ENCODE data around the gene CD6. TPM values are rescaled to one million over a fixed set of nuclear protein-coding genes. Genes with fewer than 3 reads are reported as not detected.

The CD6 gene
- polyA plus RNA-seq, 1 donor (not counting 4 experiments of a cell fraction or from before 2014, with no cell fraction given), result 0.03 TPM

GRCh38 chr11:60945295-60945667, 26.2 kb upstream of the CD6 start:
- Histone ChIP-seq H4K20me1 (ENCODE audit: control insufficient read depth, extremely low read depth, insufficient read depth, low read length) (no peaks in the 10 kb centered on the region), H3K27ac (ENCODE audit: control insufficient read depth, insufficient read depth, low read length) (no peak overlapping the region), H3K4me3 (ENCODE audit: control insufficient read depth in 2 of 3, extremely low read depth in 1 of 3, insufficient read depth in 2 of 3, low read depth in 1 of 3, low read length in 3 of 3) (no peak overlapping the region), H3K9ac (ENCODE audit: control insufficient read depth, extremely low read depth, insufficient read depth, low read length) (no peak overlapping the region), H3K36me3 (ENCODE audit: control insufficient read depth in 2 of 2, extremely low read depth in 1 of 2, insufficient read depth in 2 of 2, low read length in 2 of 2) (no peaks in the 10 kb centered on the region), H3K79me2 (ENCODE audit: control insufficient read depth, insufficient read depth, low read length) (no peaks in the 10 kb centered on the region), H3K9me1 (ENCODE audit: control insufficient read depth, extremely low read depth, insufficient read depth, low read length) (no peaks in the 10 kb centered on the region), H2AFZ (ENCODE audit: control insufficient read depth, low read length) (no peak overlapping the region), H3K4me2 (ENCODE audit: control insufficient read depth, extremely low read depth, insufficient read depth, low read depth, low read length) (no peak overlapping the region), H3K27me3 (ENCODE audit: control insufficient read depth, extremely low read depth, insufficient read depth, low read length) (no peaks in the 10 kb centered on the region), H3K9me3 (ENCODE audit: control insufficient read depth, low read depth, low read length) (no peaks in the 10 kb centered on the region), H3K4me1 (ENCODE audit: control insufficient read depth, extremely low read depth, insufficient read depth, low read length) (peaks cover 18% of the 10 kb centered on the region)
- dilution Hi-C loops (cut with MboI; ENCODE audit: extremely low pct_ligation_motif_present, low sequenced_read_pairs), result no loop called here
- FAIRE-seq, result no peak
- TF ChIP-seq EZH2 (IDR thresholded peaks at IDR 0.05; ENCODE audit: low read length) (no peak), CTCF (optimal IDR thresholded peaks at IDR 0.05 in 1 of 3, IDR thresholded peaks at IDR 0.05 in 1 of 3, conservative IDR thresholded peaks at IDR 0.05 in 1 of 3; ENCODE audit: extremely low read depth in 1 of 3, insufficient read depth in 2 of 3, low read length in 3 of 3) (no peak)
- no peak for DNase-seq (ENCODE audit: low read depth, low spot score)

- FAIRE-seq (no peak), DNase-seq (ENCODE audit: low read depth, low spot score) (no peak)
- Histone ChIP-seq H3K79me2 (ENCODE audit: control insufficient read depth, insufficient read depth, low read length) (no peaks in the 10 kb centered on the region), H3K4me1 (ENCODE audit: control insufficient read depth, extremely low read depth, insufficient read depth, low read length) (peaks cover 20% of the 10 kb centered on the region), H3K27me3 (ENCODE audit: control insufficient read depth, extremely low read depth, insufficient read depth, low read length) (peaks cover 4% of the 10 kb centered on the region), H3K9ac (ENCODE audit: control insufficient read depth, extremely low read depth, insufficient read depth, low read length) (no peak overlapping the region), H3K4me2 (ENCODE audit: control insufficient read depth, extremely low read depth, insufficient read depth, low read depth, low read length) (no peak overlapping the region), H3K9me3 (ENCODE audit: control insufficient read depth, low read depth, low read length) (no peaks in the 10 kb centered on the region), H3K4me3 (ENCODE audit: control insufficient read depth in 2 of 3, extremely low read depth in 1 of 3, insufficient read depth in 2 of 3, low read depth in 1 of 3, low read length in 3 of 3) (no peak overlapping the region), H3K27ac (ENCODE audit: control insufficient read depth, insufficient read depth, low read length) (no peak overlapping the region), H3K9me1 (ENCODE audit: control insufficient read depth, extremely low read depth, insufficient read depth, low read length) (no peaks in the 10 kb centered on the region), H2AFZ (ENCODE audit: control insufficient read depth, low read length) (no peak overlapping the region), H4K20me1 (ENCODE audit: control insufficient read depth, extremely low read depth, insufficient read depth, low read length) (no peaks in the 10 kb centered on the region), H3K36me3 (ENCODE audit: control insufficient read depth in 2 of 2, extremely low read depth in 1 of 2, insufficient read depth in 2 of 2, low read length in 2 of 2) (no peaks in the 10 kb centered on the region)
- TF ChIP-seq CTCF (optimal IDR thresholded peaks at IDR 0.05 in 1 of 3, IDR thresholded peaks at IDR 0.05 in 1 of 3, conservative IDR thresholded peaks at IDR 0.05 in 1 of 3; ENCODE audit: extremely low read depth in 1 of 3, insufficient read depth in 2 of 3, low read length in 3 of 3), result no peak
- no peak for TF ChIP-seq EZH2 (IDR thresholded peaks at IDR 0.05; ENCODE audit: low read length)
- dilution Hi-C loops (cut with MboI; ENCODE audit: extremely low pct_ligation_motif_present, low sequenced_read_pairs), result no loop called here
Observed at GRCh38 chr11:60946601-60947264, 24.7 kb upstream of the CD6 start.

Measured in keratinocyte (primary cell).